Fibroblast of lung (primary cell): ENCODE results near the gene RHBDF2.

Source experiments
- CTCF ChIP-seq, 2 donors: IDR thresholded peaks in 1 of 2; conservative IDR thresholded peaks in 1 of 2; 1 replicate in 1 of 2; 2 replicates in 1 of 2; pipeline ENCODE4 v1.5.1; 2011 to 2012; ENCODE audit warnings: low read length in 2 of 2, control low read depth in 1 of 2, inconsistent platforms in 1 of 2, low read depth in 1 of 2, mild to moderate bottlenecking in 1 of 2
- EZH2 ChIP-seq: IDR thresholded peaks from 2 replicates; pipeline ENCODE4 v1.5.1; 2012; ENCODE audit warnings: low read length, control low read depth, mild to moderate bottlenecking; ENCODE audit errors: missing control alignments

- TF ChIP-seq EZH2 (no peak), CTCF (conservative IDR thresholded peaks at IDR 0.05 in 1 of 2, IDR thresholded peaks at IDR 0.05 in 1 of 2; ENCODE audit: low read depth in 1 of 2, low read length in 2 of 2) (no peak)
Observed at GRCh38 chr17:76492123-76492988, 8.9 kb downstream of the RHBDF2 start.
